Activated T-cell treated with anti-CD3 and anti-CD28 coated beads for 4 hours (primary cell): Measurements from ENCODE around the gene LARP1.
"Not testable (repeated sequence)": the region's sequence is repeated elsewhere in the genome, so short reads cannot be mapped to it uniquely, and the experiment has no call there.

Experiments used
- DNase-seq: peaks from one replicate; pipeline ENCODE4 v3.0.0-alpha.2; 2020

The LARP1 gene

GRCh38 chr5:154755361-154756008, at the start of gene LARP1:
Gene LARP1, plus strand, starts transcription at chr5:154755377. Its CDS starts 381 bp downstream, at chr5:154755758.
- peak; percentile 17 for DNase-seq

- no peak for DNase-seq
These were observed 48.8 kb upstream of the LARP1 start for GRCh38 chr5:154706416-154706815.

GRCh38 chr5:154707641-154708040, 47.5 kb upstream of the LARP1 start:
- no peak for DNase-seq

- DNase-seq = no peak
These were observed 47.0 kb upstream of the LARP1 start for GRCh38 chr5:154708207-154708606.

- no peak for DNase-seq
These were observed 46.3 kb upstream of the LARP1 start for GRCh38 chr5:154708846-154709245.

- no peak for DNase-seq
These were observed 45.5 kb upstream of the LARP1 start for GRCh38 chr5:154709368-154710305.

- DNase-seq = no peak
These were observed 42.4 kb upstream of the LARP1 start for GRCh38 chr5:154712518-154713437.

- DNase-seq = no peak
These were observed 41.5 kb upstream of the LARP1 start for GRCh38 chr5:154713615-154714125.

- DNase-seq = no peak
These were observed 40.8 kb upstream of the LARP1 start for GRCh38 chr5:154714266-154714986.

GRCh38 chr5:154721481-154722058, 33.6 kb upstream of the LARP1 start:
- no peak for DNase-seq

- DNase-seq = no peak
These were observed 33.1 kb upstream of the LARP1 start for GRCh38 chr5:154722097-154722496.

GRCh38 chr5:154722936-154723335, 32.2 kb upstream of the LARP1 start:
- DNase-seq = no peak

- DNase-seq = no peak
These were observed 31.3 kb upstream of the LARP1 start for GRCh38 chr5:154723740-154724505.

- DNase-seq = no peak
These were observed 27.8 kb upstream of the LARP1 start for GRCh38 chr5:154727361-154727760.

GRCh38 chr5:154728939-154729588, 26.1 kb upstream of the LARP1 start:
- no peak for DNase-seq

- DNase-seq = no peak
These were observed 25.6 kb upstream of the LARP1 start for GRCh38 chr5:154729613-154730012.

GRCh38 chr5:154730761-154731160, 24.4 kb upstream of the LARP1 start:
- DNase-seq = not testable (repeated sequence)

- DNase-seq = no peak
These were observed 23.0 kb upstream of the LARP1 start for GRCh38 chr5:154732212-154732611.

GRCh38 chr5:154734370-154735248, 20.6 kb upstream of the LARP1 start:
- DNase-seq = no peak
